A673 (cell line): Measurements from ENCODE around the gene FGFR4.

Experiments
- EZH2 ChIP-seq: fragments of 200-600 bp; sonication (generic); IDR thresholded peaks from 2 replicates; pipeline ENCODE4 v1.6.1; 2017; ENCODE audit warnings: borderline replicate concordance, low read depth, mild to moderate bottlenecking, mixed read lengths, antibody characterized with exemption, low read length; ENCODE audit not compliant: poor library complexity, severe bottlenecking
- TF ChIP-seq, protein P1 (sequence below): fragments of 300-800, 200-600 bp; sonication (generic); conservative IDR thresholded peaks from 2 replicates; pipeline ENCODE4 v1.5.1; 2017; ENCODE audit warnings: low read depth, mild to moderate bottlenecking, antibody characterized with exemption, low read length, moderate library complexity, mixed read lengths

DNA sequence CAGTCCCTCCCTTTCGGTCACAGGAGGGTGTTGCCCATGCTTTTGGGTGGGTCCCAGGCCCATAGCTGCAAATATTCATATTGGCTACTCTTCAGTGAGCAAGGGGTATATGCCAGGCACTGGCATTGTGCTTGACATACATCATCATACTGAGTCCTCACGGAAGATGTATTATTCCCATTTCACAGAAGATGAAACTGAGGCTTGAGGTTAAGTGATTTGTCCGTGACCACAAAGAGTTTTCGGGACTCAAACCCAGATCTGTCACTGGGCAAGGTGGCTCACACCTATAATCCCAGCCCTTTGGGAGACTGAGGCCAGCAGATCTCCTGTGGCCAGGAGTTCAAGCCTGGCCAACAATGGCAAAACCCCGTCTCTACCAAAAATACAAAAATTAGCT lies 6.5 kb upstream of the FGFR4 start:
- TF ChIP-seq, protein P1, sequence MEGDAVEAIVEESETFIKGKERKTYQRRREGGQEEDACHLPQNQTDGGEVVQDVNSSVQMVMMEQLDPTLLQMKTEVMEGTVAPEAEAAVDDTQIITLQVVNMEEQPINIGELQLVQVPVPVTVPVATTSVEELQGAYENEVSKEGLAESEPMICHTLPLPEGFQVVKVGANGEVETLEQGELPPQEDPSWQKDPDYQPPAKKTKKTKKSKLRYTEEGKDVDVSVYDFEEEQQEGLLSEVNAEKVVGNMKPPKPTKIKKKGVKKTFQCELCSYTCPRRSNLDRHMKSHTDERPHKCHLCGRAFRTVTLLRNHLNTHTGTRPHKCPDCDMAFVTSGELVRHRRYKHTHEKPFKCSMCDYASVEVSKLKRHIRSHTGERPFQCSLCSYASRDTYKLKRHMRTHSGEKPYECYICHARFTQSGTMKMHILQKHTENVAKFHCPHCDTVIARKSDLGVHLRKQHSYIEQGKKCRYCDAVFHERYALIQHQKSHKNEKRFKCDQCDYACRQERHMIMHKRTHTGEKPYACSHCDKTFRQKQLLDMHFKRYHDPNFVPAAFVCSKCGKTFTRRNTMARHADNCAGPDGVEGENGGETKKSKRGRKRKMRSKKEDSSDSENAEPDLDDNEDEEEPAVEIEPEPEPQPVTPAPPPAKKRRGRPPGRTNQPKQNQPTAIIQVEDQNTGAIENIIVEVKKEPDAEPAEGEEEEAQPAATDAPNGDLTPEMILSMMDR = no peak
- TF ChIP-seq EZH2 = no peak
